ENCODE measurements around the gene POLR3E. TPM values are rescaled to one million over a fixed set of nuclear protein-coding genes. Genes with fewer than 3 reads are reported as not detected.

Gene POLR3E
- polyA plus RNA-seq, 1 donor from 2014 or later: 10.7 TPM

DNA sequence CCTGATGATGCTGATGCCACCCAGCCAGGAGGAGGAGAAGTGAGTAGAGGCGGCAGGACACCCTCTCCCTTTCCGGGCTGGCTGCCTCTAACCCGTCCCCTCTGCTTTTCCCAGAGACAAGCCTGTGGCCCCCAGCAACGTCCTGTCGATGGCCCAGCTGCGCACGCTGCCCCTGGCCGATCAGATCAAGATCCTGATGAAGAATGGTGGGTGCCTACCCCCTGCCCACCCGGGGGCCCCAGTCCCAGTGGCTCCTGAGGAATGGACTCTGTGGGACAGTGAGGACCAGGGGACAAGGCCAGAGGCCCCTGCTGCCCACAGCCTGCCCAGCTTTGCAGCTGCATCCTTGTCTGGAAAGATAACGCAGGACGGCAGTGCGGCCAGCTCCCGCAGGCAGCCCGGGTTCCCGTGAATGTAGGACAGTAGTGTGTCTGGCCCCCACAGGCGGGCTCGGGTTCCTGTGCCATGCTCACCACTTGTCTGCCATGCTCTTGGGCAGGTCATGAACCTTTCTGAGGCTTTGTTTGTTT lies 19.9 kb downstream of the POLR3E start:
- peaks cover 0 to 4% (median 4%) of the 10 kb centered on the region in 3 donors for H3K4me1 Mint-ChIP-seq
- no peak overlapping the region for H3K4me3 Mint-ChIP-seq
- no peak overlapping the region for H3K27ac Mint-ChIP-seq
- no peaks in the 10 kb centered on the region for H3K9me3 Mint-ChIP-seq
- H3K27me3 Mint-ChIP-seq: no peaks in the 10 kb centered on the region
- H3K36me3 Mint-ChIP-seq: peaks cover 2% of the 10 kb centered on the region

DNA sequence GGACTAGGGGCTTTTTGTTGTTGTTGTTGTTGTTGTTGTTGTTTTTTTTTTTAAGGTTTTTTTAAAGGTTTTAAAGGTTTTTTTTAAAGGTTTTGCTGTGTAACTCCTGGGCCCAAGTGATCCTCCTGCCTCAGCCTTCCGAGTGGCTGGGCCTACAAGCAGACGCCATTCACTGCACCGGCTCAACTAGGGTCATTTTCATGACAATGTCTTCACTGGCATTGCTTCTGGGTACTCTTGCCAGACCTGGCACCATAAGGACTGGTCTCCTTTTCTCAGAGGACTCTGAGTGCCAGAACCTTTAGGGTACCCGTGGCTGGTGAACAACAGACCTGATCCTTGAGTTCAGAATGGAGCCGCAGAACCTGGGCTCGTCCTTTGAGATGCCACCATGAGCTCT lies 20.4 kb downstream of the POLR3E start:
- Mint-ChIP-seq H3K4me3 (no peak overlapping the region), H3K27ac (no peak overlapping the region), H3K27me3 (no peaks in the 10 kb centered on the region), H3K9me3 (no peaks in the 10 kb centered on the region), H3K36me3 (peaks cover 2% of the 10 kb centered on the region), H3K4me1 (peaks cover 0 to 4% (median 4%) of the 10 kb centered on the region in 3 donors)

DNA sequence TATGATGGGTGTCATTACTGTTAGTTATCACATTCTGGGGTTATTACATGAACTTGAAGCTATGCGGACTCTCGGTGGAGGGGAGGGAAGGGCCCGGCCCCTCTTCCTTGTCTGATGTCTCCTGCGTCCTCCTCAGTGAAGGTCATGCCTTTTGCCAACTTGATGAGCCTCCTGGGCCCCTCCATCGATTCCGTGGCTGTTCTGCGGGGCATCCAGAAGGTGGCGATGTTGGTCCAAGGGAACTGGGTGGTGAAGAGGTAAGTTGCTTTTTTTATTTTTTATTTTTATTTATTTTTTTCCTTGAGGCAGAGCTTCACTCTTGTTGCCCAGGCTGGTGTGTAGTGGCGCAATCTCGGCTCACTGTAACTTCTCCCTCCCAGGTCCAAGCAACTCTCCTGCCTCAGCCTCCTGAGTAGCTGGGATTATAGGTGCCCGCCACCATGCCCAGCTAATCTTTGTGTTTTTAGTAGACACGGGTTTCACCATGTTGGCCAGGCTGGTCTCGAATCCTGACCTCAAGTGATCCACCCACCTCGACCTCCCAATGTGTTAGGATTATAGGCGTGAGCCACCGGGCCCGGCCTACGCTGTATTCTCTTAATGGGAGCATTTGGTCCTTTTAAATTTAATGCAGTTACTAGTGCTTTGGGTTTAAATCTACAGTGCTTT lies 21.6 kb downstream of the POLR3E start:
- H3K36me3 Mint-ChIP-seq: peaks cover 2% of the 10 kb centered on the region
- no peaks in the 10 kb centered on the region for H3K9me3 Mint-ChIP-seq
- H3K4me3 Mint-ChIP-seq: no peak overlapping the region

DNA sequence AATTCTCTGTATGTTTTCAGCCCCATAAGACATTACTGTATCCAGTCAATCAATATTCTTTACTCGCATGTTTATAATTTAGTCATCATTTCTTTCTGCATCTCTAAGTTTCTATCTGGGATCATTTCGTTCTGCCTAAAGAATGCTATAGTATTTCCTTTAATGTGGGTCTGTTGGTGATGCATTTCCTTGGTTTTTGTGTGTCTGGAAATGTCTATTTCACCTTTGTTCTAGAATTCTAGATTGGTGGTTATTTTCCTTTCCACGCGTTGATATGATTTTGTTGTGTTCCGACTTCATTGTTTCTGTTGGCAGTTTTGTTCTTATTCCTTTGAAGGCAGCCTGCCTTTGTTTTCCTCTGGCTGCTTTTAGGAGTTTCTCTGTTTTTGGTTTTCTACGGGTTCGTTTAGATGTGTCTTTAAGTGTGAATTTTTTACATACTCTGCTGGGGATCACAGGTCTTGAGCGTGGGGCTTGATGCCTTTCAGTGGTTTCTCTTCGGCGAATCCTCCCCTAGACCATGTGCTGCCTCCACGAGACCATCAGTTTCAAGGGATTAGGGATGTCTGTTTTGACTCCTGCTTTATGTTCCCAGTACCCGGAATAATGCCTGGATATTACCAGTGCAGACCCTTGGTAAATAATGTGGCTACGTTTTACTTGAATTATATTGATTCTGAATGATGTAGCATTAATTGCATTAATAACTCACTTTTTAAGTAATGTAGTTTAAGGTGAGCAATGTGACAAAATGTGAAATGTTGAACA lies 23.5 kb downstream of the POLR3E start:
- Mint-ChIP-seq H3K9me3 (no peaks in the 10 kb centered on the region), H3K4me1 (peaks cover 0 to 4% (median 4%) of the 10 kb centered on the region in 3 donors), H3K27ac (no peak overlapping the region), H3K36me3 (peaks cover 5% of the 10 kb centered on the region), H3K4me3 (no peak overlapping the region), H3K27me3 (no peaks in the 10 kb centered on the region)

More for the DNA sequence above, 21.6 kb downstream of the POLR3E start:
- H3K27me3 Mint-ChIP-seq: no peaks in the 10 kb centered on the region
- H3K27ac Mint-ChIP-seq: peak overlapping the region in 1 of 3 donors; percentile 18
- peaks cover 0 to 4% (median 4%) of the 10 kb centered on the region in 3 donors for H3K4me1 Mint-ChIP-seq

DNA sequence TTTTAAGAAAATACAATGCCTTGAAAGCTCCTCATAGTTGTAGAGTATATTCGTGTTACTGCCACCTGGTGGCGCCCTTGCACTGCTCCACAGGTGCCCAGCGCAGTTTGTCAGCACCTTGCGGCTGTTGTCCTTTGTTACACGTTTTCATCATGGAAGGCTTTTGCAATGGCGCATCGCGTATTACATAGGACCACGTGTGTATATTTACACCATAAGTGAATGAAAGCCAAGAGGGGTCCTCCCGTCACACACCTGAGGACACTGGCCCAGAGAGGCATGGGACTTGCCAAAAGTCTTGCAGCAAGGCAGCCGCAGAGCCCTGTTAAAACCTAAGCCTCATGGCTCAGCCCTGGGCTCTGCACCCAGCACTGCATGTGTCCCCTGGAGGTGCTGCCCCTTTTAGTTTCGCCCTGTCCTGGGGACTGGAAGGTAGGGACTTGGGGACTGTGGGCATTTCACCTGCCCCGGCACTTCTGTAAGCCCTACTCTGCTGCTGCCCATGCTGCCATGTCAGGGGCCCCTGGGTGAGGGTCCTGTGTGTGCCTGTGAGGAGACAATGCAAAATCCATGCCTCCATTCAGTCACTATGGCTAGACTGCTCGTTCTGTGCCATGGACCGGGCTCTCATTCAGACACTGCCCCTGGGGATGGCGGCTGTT lies 24.3 kb downstream of the POLR3E start:
- no peak overlapping the region for H3K4me3 Mint-ChIP-seq
- no peak overlapping the region for H3K27ac Mint-ChIP-seq
- peaks cover 0 to 4% (median 4%) of the 10 kb centered on the region in 3 donors for H3K4me1 Mint-ChIP-seq
- peaks cover 5% of the 10 kb centered on the region for H3K36me3 Mint-ChIP-seq
- no peaks in the 10 kb centered on the region for H3K27me3 Mint-ChIP-seq
- H3K9me3 Mint-ChIP-seq: no peaks in the 10 kb centered on the region

DNA sequence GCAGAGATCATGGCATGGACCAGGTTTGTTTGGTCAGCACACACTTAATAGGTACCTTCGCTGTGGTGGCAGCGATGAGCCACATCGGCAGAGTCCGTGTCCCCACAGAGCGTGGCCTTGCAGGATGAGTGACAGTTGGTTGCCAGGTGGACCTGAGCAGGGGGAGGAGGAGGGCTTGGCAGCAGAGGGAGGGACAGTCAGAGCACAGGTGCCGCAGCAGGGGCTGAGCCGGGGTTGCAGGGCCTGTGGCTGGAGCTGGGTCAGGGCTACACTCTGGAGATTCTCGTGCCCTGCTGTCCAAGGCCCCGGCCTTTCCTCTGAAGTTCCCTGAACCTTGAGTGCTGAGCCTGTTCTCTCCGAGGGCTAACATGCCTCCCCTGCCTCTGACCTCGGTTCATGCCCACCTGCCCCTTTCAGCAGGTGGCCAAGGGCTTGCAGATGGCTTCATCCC lies 24.8 kb downstream of the POLR3E start:
- H3K4me1 Mint-ChIP-seq: peaks cover 0 to 4% (median 4%) of the 10 kb centered on the region in 3 donors
- no peak overlapping the region for H3K4me3 Mint-ChIP-seq
- H3K9me3 Mint-ChIP-seq: no peaks in the 10 kb centered on the region
- H3K36me3 Mint-ChIP-seq: peaks cover 5% of the 10 kb centered on the region
- H3K27me3 Mint-ChIP-seq: no peaks in the 10 kb centered on the region
- H3K27ac Mint-ChIP-seq: no peak overlapping the region

DNA sequence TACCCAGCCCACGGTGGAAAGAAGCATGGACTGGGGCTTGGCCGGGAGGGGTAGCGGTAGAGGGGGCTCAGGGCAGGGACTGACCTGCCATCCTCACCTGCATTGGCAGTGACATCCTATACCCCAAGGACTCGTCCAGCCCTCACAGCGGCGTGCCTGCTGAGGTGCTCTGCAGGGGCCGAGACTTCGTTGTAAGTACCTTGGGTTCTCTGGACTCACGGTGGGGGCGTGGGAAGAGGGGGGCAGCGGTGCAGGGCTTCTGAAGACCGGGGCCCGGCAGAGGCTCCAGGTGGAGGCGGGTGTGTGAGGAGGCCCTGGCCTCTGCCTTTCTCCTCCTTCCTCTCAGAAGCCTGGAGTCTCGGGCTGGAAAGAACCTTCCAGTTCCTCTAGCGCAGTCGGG lies 25.5 kb downstream of the POLR3E start:
- H3K9me3 Mint-ChIP-seq: no peaks in the 10 kb centered on the region
- peaks cover 0 to 4% (median 4%) of the 10 kb centered on the region in 3 donors for H3K4me1 Mint-ChIP-seq
- no peak overlapping the region for H3K27ac Mint-ChIP-seq
- no peak overlapping the region for H3K4me3 Mint-ChIP-seq
- H3K27me3 Mint-ChIP-seq: no peaks in the 10 kb centered on the region
- peaks cover 5% of the 10 kb centered on the region for H3K36me3 Mint-ChIP-seq

DNA sequence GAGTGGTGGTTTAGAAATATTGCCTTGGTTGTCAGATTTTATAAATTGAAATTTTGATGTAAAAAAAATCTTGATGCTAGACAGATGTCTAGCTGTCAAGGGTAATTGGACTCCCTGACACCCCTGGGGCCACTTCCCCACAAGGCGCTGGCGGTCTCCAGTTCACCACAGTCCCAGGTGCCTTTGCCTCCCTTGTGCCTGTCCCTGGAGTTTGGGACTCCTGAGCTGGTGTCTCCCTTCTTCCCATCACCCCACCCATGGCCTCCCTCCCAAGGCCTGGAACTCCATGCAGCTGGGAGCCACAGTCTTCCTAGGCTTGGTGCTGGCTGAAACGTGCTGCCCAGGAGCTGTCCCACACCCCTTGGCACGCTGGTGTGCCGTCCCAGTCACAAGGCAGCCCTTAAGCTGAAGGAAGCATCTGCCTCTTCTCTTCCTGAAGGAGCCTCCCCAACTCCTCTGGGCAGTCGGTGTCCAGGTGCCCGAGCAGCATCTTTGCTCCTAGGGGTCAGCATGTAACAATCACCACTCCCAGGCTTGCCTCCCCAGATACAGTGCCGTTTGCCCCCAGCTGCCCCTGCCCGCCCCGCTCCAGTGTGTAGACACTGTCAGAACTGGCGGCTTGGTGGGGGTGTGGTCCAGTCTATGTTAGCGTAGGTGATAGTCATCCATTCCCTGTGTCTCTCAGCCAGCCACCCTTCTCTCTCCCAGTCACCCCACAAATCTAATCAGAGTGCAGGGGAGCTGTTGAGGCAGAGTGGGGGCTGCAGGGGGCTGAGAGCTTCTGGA lies 26.2 kb downstream of the POLR3E start:
- Mint-ChIP-seq H3K27ac (peak overlapping the region in 1 of 3 donors; percentile 27), H3K9me3 (no peaks in the 10 kb centered on the region), H3K4me3 (no peak overlapping the region), H3K27me3 (no peaks in the 10 kb centered on the region), H3K36me3 (peaks cover 5% of the 10 kb centered on the region), H3K4me1 (peaks cover 0 to 4% (median 4%) of the 10 kb centered on the region in 3 donors)

DNA sequence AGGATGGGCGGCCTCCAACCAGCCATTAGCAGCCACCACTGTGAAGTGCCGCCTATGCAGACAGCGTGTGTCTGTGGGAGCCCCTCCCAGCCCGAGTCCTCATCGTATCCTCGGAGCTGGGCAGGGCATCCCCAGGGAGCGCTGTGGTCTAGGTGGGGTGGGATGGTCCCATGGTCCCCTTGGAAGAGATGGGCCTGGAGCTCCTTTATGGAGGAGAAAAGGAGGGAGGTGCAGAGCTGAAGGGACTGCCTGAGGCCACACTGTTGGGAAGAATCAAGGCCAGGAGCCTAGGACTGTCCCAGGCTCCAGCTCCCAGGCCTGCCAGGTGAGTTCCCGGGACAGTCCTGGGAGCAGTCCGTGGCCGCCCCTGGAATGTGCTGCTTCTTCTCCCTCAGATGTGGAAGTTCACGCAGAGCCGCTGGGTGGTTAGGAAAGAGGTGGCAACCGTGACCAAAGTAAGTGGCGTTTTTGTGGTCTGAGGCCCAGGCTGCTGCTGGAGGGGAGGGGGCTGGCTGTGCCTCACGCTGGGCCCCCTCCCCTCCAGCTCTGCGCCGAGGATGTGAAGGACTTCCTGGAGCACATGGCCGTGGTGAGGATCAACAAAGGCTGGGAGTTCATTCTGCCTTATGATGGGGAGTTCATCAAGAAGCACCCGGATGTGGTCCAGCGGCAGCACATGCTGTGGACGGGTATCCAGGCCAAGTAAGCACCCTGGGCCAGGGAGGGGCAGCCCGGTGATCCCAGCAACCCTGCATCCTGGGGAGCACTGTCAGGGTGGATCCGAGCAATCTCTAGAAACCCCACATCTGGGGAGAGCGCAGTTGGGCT lies 27.0 kb downstream of the POLR3E start:
- Mint-ChIP-seq H3K4me3 (peak overlapping the region in 1 of 4 donors; percentile 41), H3K36me3 (peaks cover 5% of the 10 kb centered on the region), H3K27ac (no peak overlapping the region), H3K4me1 (peaks cover 0 to 4% (median 4%) of the 10 kb centered on the region in 3 donors), H3K9me3 (no peaks in the 10 kb centered on the region), H3K27me3 (no peaks in the 10 kb centered on the region)

DNA sequence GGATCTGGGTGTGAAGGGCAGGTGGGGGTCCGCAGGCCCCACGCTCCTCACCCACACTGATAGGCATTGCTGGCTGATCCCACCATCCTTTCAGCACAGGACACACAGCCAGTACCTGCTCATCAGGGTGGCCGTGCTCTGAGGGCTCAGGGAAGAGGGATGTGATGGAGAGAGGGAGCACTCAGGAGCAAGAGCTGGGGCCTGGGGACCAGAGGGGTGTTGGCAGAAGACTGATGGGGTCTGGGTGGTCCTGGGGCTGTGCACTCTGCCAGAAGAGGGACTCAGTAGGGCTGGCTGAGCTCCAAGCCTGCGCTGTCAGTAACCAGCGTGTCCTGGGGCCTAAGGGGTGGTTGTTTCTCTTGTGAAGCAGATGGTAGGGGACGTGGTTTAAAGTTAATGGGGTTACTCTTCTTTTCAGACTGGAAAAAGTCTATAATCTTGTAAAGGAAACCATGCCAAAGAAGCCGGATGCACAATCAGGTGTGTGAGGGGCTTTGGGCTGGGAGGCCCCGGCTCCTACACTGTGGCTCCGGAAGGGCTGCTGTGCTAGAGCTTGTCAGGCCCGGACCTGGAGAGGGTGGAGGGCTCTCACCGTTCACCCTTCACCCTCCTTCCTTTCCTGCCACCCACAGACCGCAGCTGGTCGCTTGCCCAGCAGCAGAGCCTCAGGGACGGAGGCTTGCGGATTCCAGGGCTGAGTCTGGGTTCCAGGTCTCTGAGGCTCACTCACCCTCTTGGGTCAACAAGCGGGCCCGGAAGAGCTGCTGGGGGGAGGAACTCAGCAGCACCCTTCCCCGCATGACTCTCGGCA lies 27.8 kb downstream of the POLR3E start:
- no peak overlapping the region for H3K27ac Mint-ChIP-seq
- peaks cover 5% of the 10 kb centered on the region for H3K36me3 Mint-ChIP-seq
- no peaks in the 10 kb centered on the region for H3K27me3 Mint-ChIP-seq
- H3K4me3 Mint-ChIP-seq: no peak overlapping the region
- H3K9me3 Mint-ChIP-seq: no peaks in the 10 kb centered on the region
- peaks cover 0 to 4% (median 4%) of the 10 kb centered on the region in 3 donors for H3K4me1 Mint-ChIP-seq

DNA sequence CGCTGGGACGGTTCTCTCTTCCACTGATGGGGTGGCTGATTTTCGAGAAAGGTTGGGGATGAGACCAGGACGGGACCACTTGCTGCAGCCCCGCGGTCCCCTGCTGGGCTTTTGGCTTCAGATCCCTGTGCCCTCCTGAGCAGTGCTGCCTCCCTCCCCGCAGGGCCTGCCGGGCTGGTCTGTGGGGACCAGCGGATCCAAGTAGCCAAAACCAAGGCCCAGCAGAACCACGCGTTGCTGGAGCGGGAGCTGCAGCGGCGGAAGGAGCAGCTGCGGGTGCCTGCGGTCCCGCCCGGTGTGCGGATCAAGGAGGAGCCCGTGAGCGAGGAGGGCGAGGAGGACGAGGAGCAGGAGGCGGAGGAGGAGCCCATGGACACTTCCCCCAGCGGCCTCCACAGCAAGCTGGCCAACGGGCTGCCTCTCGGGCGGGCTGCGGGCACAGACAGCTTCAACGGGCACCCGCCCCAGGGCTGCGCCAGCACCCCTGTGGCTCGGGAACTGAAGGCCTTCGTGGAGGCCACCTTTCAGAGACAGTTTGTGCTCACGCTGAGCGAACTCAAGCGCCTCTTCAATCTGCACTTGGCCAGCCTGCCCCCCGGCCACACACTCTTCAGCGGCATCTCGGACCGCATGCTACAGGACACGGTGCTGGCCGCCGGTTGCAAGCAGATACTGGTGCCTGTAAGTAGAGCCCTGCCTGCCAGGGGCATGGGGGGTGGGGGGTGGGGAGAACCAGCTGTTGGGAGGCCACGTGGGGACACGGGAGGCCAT lies 28.6 kb downstream of the POLR3E start:
- Mint-ChIP-seq H3K9me3 (no peaks in the 10 kb centered on the region), H3K36me3 (peaks cover 5% of the 10 kb centered on the region), H3K27ac (no peak overlapping the region), H3K27me3 (no peaks in the 10 kb centered on the region), H3K4me3 (no peak overlapping the region), H3K4me1 (peaks cover 0 to 7% (median 2%) of the 10 kb centered on the region in 3 donors)

DNA sequence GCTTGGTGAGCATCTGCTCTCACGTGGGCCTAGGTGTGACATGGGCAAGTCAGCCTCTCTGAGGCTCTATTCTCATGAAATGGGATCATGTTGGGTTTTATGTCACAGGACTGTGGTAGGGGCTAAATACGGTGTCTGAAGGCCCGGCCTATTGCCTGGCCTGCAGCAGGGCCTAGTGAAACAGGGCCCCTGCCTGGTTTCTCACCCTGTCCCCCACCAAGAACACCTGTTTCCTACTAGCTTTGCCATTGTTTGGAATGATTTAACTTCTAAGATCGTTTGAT lies 29.1 kb downstream of the POLR3E start:
- Mint-ChIP-seq H3K4me3 (no peak overlapping the region), H3K9me3 (no peaks in the 10 kb centered on the region), H3K4me1 (peaks cover 0 to 4% (median under 1%) of the 10 kb centered on the region in 3 donors), H3K27ac (no peak overlapping the region), H3K27me3 (no peaks in the 10 kb centered on the region), H3K36me3 (peaks cover 4% of the 10 kb centered on the region)
